ENCODE measurements around the gene PEX3.
"Not testable (repeated sequence)": the region's sequence is repeated elsewhere in the genome, so short reads cannot be mapped to it uniquely, and the experiment has no call there.

Gene PEX3

DNA sequence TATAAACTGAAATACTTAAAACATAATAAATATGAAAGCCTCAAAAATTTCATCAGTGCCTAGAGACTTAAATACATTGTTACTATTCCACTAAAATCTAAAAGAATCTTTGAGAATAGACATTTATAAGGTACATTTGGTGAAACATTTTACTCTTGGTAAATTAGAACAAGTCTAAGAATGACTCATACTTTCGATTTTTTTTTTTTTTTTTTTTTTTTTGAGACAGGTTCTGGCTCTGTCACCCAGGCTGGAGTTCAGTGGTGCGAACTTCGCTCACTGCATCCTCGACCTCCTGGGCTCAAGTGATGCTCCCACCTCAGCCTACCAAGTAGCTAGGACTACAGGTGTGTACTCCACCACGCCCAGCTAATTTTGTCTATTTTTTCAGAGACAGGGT, 54.5 kb downstream of the PEX3 start:
- DNase-seq (ENCODE audit: low read depth): no peak
- TF ChIP-seq, protein P1, sequence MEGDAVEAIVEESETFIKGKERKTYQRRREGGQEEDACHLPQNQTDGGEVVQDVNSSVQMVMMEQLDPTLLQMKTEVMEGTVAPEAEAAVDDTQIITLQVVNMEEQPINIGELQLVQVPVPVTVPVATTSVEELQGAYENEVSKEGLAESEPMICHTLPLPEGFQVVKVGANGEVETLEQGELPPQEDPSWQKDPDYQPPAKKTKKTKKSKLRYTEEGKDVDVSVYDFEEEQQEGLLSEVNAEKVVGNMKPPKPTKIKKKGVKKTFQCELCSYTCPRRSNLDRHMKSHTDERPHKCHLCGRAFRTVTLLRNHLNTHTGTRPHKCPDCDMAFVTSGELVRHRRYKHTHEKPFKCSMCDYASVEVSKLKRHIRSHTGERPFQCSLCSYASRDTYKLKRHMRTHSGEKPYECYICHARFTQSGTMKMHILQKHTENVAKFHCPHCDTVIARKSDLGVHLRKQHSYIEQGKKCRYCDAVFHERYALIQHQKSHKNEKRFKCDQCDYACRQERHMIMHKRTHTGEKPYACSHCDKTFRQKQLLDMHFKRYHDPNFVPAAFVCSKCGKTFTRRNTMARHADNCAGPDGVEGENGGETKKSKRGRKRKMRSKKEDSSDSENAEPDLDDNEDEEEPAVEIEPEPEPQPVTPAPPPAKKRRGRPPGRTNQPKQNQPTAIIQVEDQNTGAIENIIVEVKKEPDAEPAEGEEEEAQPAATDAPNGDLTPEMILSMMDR (IDR thresholded peaks at IDR 0.05; ENCODE audit: low read length, missing control alignments): no peak
- H3K4me3 ChIP-seq (replicated peaks; ENCODE audit: low read depth, low read length): no peak overlapping the region

DNA sequence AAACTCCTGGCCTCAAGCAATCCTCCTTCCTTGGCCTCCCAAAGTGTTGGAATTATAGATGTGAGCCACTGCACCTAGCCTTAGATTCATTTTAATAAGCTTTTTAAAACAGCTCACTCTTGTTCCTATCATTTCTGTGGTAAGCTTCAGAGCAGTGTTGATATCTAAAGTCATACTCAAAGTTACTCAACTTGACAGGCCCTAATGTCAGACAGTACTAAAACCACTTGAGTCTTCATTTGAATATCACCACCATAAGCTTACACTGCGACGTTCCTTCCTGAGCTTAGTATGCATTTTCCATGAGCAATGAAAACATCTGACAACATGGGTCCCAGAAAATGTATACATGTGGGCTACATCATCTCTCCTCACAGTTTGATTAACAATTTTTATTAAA, 54.9 kb downstream of the PEX3 start:
- TF ChIP-seq, protein P1 (IDR thresholded peaks at IDR 0.05; ENCODE audit: low read length, missing control alignments): no peak
- no peak overlapping the region for H3K4me3 ChIP-seq (replicated peaks; ENCODE audit: low read depth, low read length)
- DNase-seq (ENCODE audit: low read depth): no peak

DNA sequence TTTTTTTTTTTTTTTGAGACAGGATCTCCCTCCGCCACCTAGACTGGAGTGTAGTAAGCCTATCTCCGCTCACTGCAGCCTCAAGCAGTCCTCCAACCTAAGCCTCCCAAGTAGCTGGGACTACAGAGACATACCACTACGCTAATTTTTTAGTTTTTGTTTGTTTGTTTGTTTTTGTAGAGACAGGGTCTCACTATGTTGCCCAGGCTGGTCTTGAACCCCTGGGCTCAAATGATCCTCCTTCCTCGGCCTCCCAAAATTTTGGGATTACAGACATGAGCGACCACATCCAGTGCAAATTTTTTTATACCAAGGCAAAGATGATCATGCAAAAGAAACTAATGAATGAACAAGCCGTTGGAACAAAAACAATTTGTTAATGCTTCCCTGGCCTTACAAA, 55.6 kb downstream of the PEX3 start:
- H3K4me3 ChIP-seq (replicated peaks; ENCODE audit: low read depth, low read length): no peak overlapping the region
- DNase-seq (ENCODE audit: low read depth): no peak
- TF ChIP-seq, protein P1 (IDR thresholded peaks at IDR 0.05; ENCODE audit: low read length, missing control alignments): no peak

DNA sequence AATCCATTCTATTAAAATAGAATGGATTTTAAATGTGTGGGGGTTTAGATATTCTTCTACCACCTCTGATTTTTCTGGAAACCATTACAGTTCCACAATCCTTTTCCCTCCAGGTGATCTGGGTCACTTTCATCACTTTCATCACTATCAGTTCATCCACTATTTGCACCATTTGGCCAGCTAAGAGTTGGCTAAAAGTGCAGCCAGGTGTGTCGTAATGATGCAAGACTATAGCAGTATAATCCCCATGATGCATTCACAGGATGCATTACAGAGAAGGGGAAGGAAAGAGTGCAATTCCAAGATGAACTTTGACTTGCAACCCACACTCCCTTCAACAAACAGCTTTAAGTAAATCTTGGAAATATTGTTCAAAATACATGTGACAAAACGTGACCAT, 56.0 kb downstream of the PEX3 start:
- DNase-seq (ENCODE audit: low read depth): no peak
- no peak overlapping the region for H3K4me3 ChIP-seq (replicated peaks; ENCODE audit: low read depth, low read length)
- TF ChIP-seq, protein P1 (IDR thresholded peaks at IDR 0.05; ENCODE audit: low read length, missing control alignments): no peak

DNA sequence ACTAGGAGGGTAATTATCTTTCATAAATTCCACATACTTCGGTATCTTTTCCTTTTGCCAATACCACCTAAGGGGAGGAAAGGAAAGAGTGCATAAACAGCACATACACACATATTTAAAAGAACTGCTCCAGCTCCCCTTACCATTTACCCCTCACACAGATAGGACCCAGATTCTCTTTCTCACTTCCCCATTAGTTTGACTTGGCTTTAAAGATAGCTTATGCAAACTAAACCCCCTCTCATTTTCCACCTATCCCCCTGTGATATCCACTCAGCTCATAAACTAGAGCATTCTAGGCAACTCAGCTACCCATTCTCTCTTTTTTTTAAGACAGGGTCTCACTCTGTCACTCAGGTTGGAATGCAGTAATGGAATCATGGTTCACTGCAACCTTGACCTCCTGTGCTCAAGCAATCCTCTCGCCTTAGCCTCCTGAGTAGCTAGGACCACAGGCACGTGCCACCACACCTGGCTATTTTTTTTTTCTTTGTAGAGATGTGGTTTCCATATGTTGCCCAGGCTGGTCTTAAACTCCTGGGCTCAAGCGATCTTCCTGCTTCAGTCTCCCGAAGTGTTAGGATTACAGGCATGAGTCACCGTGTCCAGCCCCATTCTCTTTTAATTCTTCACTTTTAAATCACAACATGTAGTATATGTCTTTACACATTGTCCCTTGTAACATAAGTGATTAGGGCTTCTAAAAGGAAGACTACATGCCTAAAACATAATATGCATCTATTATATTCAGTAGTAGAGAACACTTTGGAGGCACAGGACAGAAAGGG, 56.9 kb downstream of the PEX3 start:
- TF ChIP-seq, protein P1 (IDR thresholded peaks at IDR 0.05; ENCODE audit: low read length, missing control alignments): no peak
- no peak for DNase-seq (ENCODE audit: low read depth)
- no peak overlapping the region for H3K4me3 ChIP-seq (replicated peaks; ENCODE audit: low read depth, low read length)

DNA sequence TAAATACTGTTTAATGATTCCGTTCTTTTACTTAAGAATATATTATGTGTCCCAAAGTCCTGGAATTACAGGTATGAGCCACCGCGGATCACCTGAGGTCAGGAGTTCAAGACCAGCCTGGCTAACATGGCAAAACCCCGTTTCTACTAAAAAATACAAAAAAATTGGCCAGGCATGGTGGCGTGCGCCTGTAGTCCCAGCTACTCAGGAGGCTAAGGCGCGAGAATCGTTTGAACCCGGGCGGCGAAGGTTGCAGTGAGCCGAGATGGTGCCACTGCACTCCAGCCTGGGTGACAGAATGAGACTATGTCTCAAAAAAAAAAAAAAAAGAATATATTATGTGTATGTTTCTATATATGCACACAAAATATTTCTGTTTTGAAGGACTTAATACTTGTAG, 59.7 kb downstream of the PEX3 start:
- not testable (repeated sequence) for DNase-seq (ENCODE audit: low read depth)
- peak overlapping the region; percentile 57 for H3K4me3 ChIP-seq (replicated peaks; ENCODE audit: low read depth, low read length)

DNA sequence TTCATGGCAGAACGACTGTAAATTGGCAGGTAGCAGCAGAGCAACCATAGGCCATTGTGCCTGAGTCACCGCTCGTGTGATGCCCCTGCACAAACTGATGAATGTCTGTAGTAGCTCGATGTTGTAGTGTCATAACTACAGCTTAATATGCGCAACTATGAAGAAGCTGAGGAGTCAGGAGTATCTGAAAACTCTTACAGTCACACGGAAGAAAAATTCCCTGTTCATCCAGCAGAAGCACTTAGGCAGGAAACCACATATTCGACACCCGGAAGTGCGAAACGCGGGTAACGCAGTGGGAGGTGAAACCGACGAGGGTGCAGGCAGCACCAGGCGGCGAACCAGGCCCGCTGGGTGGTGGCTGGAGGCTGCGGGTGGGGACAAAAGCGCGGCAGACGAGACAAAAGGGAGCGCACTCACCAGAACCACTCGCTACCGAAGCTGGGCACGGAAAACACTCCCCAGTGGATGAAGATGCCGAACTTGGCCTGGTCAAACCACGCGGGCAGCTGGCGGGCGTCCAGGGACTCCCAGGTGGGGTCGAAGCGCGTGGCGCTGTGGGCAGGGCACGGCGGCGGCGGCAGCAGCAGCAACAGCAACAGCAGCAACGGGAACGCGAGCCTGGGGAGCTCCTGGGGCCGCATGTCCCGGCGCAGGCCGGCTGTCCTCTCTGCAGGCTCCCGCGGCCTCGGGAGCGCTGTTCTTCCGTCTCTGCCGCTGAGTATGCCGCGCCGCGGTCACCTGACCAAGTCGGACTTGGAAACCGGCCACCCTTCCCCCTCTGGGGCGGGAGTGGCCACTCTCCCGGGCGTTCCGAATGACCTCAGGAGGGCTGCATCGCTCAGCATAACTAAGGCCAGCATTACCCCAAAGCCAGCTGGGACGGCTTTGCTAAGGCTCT, 60.6 kb downstream of the PEX3 start, which contains the start of gene FUCA2:
Gene FUCA2, minus strand, starts transcription at position 730 of the 901 bp plus-strand sequence. Its CDS starts 86 bp downstream, at position 644.
- DNase-seq (ENCODE audit: low read depth): peak; percentile 89
- TF ChIP-seq, protein P1 (IDR thresholded peaks at IDR 0.05; ENCODE audit: low read length, missing control alignments): no peak
- H3K4me3 ChIP-seq (replicated peaks; ENCODE audit: low read depth, low read length): peak within 1 kb of the TSS; percentile 57
